Liver (tissue), 3 donors: ENCODE data around the gene SHC3.

Experiments
- CTCF ChIP-seq: fragments of 150-350 bp; IDR thresholded peaks from 2 replicates; pipeline ENCODE4 v1.5.1; 2017; ENCODE audit warnings: improper control_type of control experiment, low read depth, low read length; ENCODE audit not compliant: missing input control
- FOXA1 ChIP-seq: IDR thresholded peaks from 2 replicates; pipeline ENCODE4 v1.6.1; 2016; ENCODE audit warnings: antibody characterized with exemption
- MAX ChIP-seq: IDR thresholded peaks from 2 replicates; pipeline ENCODE4 v1.6.1; 2016; ENCODE audit warnings: antibody characterized with exemption
- NR2F2 ChIP-seq: IDR thresholded peaks from 2 replicates; pipeline ENCODE4 v1.6.1; 2016; ENCODE audit warnings: antibody characterized with exemption
- RAD21 ChIP-seq, 2 donors: IDR thresholded peaks; 2 replicates each; pipeline ENCODE4 v1.6.1; 2016; ENCODE audit warnings: antibody characterized with exemption in 2 of 2, mild to moderate bottlenecking in 2 of 2
- ZBTB33 ChIP-seq: IDR thresholded peaks from 2 replicates; pipeline ENCODE4 v1.6.1; 2016; ENCODE audit warnings: antibody characterized with exemption
- donor health status: healthy.
- donor health status: healthy.

- TF ChIP-seq NR2F2 = no peak
- TF ChIP-seq RAD21 (IDR thresholded peaks at IDR 0.05) = no peak
- no peak for TF ChIP-seq CTCF
- no peak for TF ChIP-seq MAX
- TF ChIP-seq FOXA1 = no peak
- TF ChIP-seq ZBTB33 = no peak
Measured at GRCh38 chr9:88988796-88989641, 189.6 kb downstream of the SHC3 start.
